COLO829 (cell line): ENCODE data around the gene KLK13.

ENCODE experiments used
- DNase-seq: peaks from one replicate; pipeline ENCODE4 v3.0.0; 2012; ENCODE audit warnings: low spot score

The KLK13 gene

GRCh38 chr19:51091895-51092873, 27.3 kb upstream of the KLK13 start:
- DNase-seq, result no peak

- DNase-seq, result no peak
Observed at GRCh38 chr19:51091126-51091525, 26.2 kb upstream of the KLK13 start.

GRCh38 chr19:51090471-51090870, 25.6 kb upstream of the KLK13 start:
- no peak for DNase-seq

GRCh38 chr19:51089786-51090185, 24.9 kb upstream of the KLK13 start:
- DNase-seq, result no peak

GRCh38 chr19:51086153-51086850, 21.4 kb upstream of the KLK13 start:
- no peak for DNase-seq

- DNase-seq, result no peak
Observed at GRCh38 chr19:51084505-51084904, 19.6 kb upstream of the KLK13 start.

- no peak for DNase-seq
Observed at GRCh38 chr19:51083783-51084182, 18.9 kb upstream of the KLK13 start.

- DNase-seq, result no peak
Observed at GRCh38 chr19:51083181-51083580, 18.3 kb upstream of the KLK13 start.

GRCh38 chr19:51082611-51083010, 17.7 kb upstream of the KLK13 start, which contains the start of gene KLK14:
Gene KLK14 (minus strand): TSS chr19:51082887. CDS start chr19:51082614, 273 bp downstream.
- no peak for DNase-seq

GRCh38 chr19:51081476-51081875, 16.6 kb upstream of the KLK13 start:
- DNase-seq, result no peak

GRCh38 chr19:51079481-51080110, 14.7 kb upstream of the KLK13 start:
- no peak for DNase-seq

- no peak for DNase-seq
Observed at GRCh38 chr19:51078731-51079130, 13.8 kb upstream of the KLK13 start.

GRCh38 chr19:51078104-51078503, 13.2 kb upstream of the KLK13 start:
- DNase-seq, result no peak

GRCh38 chr19:51076631-51077213, 11.8 kb upstream of the KLK13 start:
- no peak for DNase-seq

GRCh38 chr19:51075998-51076397, 11.1 kb upstream of the KLK13 start:
- no peak for DNase-seq

- DNase-seq, result no peak
Observed at GRCh38 chr19:51071095-51071405, 6.2 kb upstream of the KLK13 start.

GRCh38 chr19:51070334-51071094, 5.6 kb upstream of the KLK13 start:
- no peak for DNase-seq

GRCh38 chr19:51066393-51067186, 1.7 kb upstream of the KLK13 start:
- no peak for DNase-seq

- DNase-seq, result no peak
Observed at GRCh38 chr19:51065221-51065960, 499 bp upstream of the KLK13 start.

- no peak for DNase-seq
Observed at GRCh38 chr19:51063664-51064063, 1.2 kb downstream of the KLK13 start.
